ENCODE measurements around the gene HCK.
"Not testable (repeated sequence)": the region's sequence is repeated elsewhere in the genome, so short reads cannot be mapped to it uniquely, and the experiment has no call there.

Gene HCK

DNA sequence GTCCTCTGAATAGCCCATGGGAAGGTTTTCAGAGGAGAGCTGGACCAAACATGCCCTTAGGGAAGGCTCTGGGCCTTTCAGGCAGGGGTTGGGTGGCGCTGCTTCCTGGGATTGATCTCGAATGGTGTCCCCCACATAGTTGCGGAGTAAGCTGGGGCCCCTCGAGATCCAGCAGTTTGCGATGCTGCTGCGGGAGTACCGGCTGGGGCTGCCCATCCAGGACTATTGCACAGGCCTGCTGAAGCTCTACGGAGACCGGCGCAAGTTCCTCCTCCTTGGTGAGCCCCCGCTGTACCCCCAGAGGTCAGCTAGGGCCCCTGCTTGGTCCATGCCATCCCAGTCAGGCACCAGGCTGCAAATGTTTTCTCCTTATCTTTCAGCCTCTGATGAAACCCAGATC lies 22.5 kb upstream of the HCK start:
- DNase-seq: no peak

DNA sequence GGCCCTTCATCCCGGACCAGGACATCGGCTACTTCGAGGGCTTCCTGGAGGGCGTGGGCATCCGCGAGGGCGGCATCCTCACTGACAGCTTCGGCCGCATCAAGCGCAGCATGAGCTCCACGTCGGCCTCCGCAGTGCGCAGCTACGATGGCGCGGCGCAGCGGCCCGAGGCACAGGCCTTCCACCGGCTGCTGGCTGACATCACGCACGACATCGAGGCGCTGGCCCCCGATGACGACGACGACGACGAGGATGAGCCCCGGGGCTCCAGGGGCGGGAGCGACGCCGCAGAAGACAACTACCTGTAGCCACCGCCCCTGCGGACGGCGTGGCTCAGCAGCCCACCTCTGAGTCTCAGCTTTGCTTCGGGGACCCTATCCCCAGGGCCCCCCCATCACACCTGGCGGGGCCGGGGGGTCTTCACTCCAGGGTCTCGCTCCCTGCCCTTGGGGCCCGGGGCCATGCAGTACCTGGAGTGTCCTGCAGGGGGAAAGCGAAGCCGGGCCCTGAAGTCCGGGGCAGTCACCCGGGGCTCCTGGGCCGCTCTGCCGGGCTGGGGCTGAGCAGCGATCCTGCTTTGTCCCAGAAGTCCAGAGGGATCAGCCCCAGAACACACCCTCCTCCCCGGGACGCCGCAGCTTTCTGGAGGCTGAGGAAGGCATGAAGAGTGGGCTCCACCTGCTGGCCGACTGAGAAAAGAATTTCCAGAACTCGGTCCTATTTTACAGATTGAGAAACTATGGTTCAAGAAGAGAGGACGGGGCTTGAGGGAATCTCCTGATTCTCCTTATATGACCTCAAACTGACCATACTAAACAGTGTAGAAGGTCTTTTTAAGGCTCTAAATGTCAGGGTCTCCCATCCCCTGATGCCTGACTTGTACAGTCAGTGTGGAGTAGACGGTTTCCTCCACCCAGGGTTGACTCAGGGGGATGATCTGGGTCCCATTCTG lies 20.8 kb upstream of the HCK start:
- DNase-seq: peak; percentile 64

DNA sequence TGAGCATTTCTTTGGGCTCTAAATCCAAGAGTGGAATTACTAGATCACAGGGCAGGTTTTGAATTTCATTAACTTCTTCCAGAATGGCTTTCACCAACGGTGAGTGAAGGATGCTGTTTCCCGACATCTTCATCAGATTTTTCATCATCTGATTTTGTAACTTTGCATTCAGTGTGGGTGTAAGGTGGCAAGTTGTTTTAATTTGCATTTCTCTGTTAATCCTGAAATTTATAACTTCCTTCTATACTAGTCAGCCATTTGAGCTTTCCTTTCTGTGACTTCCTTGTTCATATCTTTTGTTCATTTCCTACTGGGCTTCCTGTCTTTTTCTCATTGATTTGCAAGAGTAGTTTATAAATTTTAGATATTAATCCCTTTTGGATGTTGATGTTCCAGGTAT lies 18.7 kb upstream of the HCK start:
- no peak for DNase-seq

DNA sequence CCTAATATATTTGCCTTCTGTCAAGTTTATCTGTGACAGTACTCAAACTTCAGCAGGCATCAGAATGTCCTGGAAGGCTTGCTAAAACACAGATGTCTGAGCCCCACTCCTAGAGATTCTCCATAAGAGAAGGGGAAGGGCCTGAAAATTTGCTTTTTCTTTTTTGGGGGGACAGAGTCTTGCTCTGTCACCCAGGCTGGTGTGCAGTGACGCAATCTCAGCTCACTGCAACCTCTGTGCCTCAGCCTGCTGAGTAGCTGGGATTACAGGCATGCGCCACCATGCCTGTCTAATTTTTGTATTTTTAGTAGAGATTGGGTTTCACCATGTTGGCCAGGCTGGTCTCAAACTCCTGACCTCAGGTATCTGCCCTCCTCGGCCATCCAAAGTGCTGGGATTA lies 18.3 kb upstream of the HCK start:
- not testable (repeated sequence) for DNase-seq

DNA sequence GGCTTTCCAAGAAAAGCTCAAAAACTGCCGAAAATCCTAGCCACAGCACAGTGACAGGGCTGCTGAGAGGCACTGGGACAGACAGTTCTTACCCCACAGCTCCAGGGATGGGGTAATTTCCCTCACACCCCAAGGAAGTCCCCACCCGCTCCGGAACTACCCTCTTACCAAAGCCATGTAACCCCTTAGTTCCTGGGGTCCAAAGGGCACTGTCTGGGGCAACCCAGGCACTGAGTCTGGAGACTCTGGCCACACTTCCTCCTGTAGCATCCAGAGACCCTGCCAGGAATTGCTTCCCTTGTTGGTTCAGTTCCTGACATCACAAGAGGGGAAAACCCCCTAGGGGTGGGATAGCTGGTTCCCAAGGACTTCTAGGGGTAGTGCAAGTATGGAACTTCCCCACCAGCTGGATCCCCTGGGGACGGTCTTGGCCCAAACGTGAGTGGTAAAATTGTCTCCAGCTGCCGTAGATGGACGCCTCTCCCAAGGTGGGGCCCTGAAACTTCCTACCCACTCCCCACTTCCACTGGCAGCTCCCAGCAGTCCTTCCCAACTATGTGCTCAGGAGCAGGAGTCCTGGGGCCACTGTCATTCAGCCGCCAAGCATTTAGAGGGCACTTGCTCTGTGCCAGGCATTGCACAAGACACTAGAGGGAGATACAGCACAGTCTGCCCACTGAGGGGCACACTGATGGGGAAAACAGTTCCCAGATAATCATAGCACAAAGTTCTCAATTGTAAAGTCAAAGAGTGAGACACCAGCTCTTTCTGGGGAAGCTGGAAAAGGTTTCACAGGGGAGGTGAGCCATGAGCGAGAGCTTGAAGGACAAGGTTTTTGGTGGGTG lies 17.2 kb upstream of the HCK start:
- no peak for DNase-seq

DNA sequence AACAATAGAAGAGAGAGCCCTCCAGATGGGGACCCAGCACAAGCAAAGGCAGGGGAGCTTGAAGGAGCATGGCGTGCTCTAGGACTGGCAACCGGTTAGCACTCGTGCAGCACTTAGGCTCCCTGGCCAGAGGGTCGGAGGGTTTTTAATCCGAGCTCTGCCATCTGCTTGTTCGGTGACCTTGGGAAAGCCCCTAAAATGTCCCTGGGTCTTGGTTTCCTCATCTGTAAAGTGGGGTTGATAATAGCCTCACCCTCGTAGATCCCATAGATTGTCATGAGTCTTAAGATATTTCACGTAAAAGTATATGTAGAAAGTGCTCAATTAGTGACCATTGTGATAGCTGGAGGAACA lies 16.6 kb upstream of the HCK start:
- DNase-seq: no peak

DNA sequence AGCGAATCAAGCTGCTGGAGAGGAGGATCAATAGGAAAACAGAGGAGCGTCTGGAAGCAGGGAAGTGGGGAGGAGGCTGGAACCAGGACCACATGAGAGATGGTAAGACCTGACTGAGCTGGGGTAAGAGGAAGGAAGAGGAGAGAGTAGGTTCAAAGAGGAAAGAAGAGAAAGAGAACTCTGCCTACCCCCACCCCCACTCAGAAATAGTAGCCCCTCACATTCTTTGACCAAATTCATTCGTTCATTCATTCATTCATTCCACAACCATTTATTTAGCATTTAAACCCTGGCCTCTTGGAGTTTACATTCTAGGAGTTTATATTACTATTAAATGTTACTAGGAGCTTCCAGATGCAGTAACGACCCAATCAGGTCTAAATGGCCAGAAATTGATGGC lies 15.8 kb upstream of the HCK start:
- no peak for DNase-seq

DNA sequence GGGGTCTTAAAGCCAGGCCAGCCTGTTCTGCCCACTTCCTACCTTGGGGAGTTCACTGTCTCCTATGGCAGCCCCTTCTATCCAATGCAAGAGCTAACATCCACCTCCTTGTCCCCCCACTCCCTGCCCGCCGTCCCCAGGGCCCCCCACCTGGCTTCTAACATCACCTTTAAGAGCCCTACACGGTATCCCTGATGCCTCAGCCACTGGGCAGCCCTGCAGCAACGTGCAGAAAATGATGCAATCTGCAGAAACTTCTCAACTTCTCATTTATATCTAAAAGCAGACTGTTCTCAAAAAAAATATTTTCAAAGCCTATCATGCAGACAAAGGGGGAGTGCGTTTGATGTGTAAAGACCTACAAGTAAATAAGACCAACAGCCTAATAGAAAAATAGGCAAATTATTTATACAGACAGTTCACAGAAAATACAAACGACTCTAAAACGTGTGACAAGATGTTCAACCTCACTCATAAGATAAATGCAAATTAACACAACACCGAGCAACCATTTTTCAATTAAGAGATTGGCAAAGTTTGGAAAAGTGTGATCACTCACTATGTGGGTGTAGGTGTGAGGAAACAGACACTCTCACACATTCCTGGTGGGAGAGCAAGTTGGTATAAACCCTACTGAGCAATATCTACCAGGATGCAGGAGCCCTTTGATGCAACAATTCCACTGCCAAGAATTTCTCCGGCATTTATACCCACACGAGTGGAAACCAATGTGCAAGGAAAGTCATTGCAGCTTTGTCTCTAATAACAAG lies 15.1 kb upstream of the HCK start:
- no peak for DNase-seq

DNA sequence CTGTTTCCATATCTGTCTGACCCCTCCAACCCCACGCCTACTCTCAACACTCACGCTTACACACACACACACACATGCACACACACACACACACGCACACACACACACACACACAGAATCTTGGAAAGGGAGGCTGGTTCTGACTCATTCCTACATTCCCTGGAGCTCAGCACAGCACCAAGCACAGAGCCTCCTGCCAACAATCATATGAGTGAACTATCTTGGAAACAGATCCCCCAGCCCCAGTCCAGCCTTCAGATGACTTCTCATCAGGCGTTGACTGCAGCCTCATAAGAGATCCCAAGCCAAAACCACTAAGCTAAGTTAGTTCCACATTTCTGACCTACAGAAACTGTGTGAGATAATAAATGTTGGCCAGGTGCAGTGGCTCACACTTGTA lies 14.1 kb upstream of the HCK start:
- DNase-seq: no peak

DNA sequence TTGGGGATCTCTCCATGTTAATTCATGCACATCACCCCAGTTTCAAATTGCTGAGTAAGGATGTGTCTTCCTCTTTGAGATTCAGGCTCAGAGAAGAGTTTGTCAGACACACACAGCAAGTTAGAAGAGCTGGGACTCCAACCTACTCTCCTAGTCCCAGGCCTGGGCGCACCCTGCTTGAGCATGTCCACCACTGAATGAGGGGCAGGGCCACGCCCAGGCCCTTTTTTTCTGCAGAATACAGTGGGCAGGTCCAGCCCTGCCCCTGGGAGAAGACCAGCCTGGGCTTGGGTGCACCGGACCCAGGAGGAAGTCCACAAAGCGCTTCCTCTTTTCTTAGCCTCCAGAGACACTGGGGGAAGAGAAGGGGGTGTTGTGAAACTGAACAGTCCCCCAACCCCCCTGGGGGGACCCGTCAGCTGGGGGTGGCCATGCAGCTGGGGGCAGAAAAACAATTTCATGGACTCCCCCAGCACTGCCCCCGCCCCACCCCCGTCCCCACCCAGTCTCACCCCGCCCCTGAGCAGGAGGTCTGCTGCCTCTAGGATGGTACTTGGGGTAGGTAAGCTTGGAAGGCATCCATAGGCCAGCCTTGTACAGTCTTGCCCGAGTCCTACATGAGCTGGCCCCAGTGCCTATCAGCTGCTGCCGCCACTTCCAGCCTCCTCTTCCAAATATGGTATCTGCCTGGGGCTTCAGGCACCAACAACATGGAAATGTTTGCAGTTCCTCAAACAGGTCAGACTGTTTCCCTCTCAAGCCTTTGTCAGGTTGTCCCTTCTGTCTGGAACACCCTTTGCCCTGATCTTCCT lies 11.7 kb upstream of the HCK start:
- no peak for DNase-seq

DNA sequence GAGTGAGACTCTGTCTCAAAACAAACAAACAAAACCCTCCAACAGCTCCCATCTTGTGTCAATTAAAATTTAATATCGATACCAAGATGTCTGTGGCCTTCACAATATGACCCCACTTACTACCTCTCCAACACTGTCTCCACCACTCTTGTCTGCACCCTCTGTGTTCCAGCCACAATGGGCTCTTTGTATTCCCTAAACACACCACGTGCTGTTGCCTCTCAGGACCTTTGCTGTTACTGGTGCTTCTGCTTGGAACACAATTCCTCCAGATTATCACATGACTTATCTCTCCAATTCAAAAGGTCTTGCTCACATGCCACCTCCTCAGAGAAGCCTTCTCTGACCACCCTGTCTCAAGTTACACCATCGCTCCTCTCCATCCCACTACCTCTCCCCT lies 6.0 kb upstream of the HCK start:
- no peak for DNase-seq

DNA sequence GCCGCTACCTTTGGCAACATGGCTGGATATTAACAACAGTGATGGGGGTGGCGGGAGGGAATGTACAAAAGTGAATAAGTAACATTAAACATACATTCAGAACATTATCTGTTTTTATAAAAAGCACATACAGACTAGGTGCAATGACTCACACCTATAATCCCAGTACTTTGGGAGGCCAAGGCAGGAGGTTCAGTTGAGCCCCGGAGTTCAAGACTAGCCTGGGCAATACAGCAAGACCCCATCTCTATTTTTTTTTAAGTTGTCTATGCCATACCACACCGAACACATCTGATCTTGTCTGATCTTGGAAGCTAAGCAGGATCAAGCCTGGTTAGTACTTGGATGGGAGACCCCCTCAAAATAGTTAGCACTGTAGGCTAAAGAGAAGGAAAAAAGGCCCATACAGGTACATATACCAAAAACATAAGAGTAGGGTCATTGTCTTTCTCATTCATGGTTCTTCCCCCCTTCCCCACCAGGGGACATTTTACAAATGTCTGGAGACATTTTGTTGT lies 1.7 kb upstream of the HCK start:
- no peak for DNase-seq

DNA sequence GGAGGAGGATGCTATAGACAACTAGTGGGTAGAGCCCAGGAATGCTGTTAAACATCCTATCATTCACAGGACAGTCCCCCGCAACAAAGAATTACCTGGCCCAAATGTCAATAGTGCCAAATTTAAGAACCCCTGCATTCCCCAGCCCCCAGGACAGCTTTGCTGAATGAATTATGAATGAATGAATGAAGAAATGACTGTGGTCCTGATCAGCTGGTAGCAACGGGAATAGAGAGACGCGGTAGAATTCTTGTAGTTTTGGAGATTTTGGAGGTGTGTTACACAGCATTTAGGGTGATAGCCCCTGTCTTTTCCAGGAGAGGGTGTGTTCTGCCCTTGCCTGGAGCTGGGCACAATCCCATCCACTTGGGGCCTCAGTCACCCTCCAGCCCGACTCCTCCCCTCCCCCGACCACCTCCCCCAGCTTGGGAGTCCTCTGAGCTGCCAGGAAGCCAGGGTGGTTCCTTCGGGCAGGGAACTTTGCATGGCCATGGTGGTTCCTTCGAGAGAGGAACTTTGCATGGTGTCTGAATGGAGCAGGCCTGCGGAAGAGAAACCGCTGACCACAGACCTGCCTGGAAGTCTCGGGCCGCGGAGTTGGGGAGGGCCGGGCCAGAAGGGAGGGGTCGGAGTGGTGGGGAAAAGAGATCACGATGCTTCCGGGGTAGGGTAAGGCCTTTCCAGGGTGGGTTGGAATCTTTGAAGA lies 1.0 kb upstream of the HCK start:
- DNase-seq: no peak

DNA sequence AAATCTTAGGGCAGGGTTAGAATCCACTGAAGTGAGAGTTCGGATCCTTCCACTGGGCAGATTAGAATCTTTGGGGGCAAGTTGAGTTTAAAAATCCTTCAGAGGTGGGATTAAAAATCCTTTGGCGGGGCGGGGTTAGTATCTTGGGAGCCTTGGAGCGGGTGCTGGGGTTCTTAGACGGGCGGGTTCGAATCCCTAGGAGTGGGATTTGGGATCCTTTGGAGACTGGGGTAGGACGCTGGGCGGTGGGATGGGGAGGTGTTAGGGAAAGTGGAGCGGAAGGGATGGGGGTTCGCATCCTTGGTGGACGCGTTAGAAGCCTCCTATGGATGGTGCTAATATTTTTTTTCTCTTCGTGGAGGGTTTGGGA lies 337 bp upstream of the HCK start:
- DNase-seq: no peak

DNA sequence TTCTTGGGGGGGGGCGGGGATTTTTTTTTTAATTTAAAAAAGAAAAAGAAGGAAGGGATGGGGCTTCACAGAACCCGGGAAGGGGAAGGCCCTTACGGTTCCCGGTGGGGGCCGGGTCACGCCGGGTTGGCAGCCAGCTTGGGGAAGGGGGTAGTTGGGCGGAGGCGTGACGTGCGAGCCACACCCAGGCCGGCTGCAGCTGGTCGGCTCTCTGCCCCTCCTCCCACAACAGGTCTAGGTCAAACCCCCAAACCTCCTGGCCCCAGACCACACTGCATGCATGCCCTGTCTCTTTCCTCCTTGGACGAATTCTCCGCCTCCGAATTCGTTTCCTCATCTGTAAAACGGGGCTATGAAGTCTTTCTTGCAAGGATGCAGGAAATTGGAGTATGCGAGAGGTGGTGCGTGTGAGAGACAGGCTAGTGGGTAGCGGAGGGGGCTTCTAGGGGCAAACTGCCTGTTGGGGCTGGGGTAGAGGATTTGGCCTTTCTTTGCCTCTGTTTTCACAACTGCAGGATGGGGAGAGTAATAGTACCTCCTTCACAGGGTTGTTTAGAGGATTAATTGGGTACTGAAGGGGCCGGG lies 828 bp downstream of the HCK start:
- DNase-seq: no peak

DNA sequence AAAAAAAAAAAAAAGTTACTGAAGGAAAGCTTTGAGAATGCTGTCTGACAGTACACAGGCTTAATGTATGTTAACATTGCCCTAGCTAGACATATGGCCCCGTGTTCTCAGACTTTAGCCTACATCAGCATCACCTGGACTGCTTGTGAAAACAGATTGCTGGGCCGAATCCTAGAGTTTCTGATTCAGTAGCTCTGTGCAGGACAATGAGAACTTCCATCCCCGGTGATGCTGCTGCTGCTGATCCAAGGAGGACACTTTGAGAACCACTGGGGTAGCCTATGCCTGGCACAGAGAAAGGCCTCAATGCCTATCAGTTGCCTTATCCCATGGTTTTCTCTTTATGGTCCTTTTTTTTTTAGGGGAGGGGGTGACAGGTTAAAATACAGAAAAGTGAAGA lies 1.6 kb downstream of the HCK start:
- DNase-seq: no peak

DNA sequence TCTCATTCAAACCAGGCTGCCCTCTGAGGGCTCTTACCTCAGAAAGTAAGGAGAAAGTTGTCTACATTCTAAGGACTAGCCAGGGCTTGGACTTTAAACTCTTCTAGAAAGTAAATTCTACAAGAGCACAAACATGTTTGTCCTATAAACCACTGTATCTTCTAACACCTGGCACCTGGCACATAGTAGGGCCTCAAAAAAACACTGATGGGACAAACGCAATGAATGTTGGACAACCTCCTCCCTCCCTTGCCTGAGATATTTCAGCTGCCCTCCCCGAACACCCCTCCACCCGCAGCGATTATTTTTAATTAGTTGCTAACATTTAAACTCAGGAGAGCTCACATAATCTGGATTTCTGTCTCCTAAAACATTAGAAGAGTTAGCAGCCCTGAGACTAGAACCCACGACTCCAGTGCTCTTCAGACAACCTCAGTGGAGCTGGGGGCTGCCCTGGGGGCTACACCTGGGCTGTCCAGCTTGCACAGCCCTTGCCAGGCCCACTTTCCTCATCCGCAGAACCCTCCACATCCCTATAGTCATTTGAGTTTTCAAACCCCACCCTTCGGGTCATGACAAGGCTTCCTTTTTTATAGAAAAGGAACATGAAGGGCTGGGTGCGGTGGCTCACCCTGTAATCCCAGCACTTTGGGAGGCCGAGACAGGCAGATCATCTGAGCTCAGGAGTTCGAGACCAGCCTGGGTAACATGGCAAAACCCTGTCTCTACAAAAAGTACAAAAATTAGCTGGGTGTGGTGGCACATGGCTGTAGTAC lies 4.9 kb downstream of the HCK start:
- DNase-seq: no peak

DNA sequence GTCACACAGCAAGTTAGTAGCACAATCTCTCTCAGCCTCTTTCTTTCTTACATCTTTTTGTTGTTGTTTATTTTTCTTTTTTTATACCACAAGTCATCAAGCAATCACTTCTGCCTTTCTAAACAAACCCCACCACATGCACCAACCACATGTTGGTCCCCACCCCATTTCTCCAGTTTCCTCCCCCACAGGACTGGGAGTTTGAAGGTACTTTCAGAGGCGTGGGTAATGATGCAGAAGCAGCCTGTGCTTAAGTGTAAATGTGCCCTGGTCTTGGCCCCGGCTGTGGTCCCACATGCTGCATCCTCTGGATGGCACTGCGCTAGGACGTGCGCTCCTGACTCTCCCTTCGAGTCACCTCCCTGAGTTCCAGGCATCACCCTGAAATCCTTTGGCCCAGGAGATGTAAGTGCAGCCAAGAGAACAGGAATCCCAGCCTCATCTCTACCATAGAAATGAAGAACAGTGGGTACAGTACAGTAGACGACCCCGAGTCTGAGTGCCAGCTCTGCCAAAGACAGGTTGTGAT lies 5.7 kb downstream of the HCK start:
- DNase-seq: no peak

DNA sequence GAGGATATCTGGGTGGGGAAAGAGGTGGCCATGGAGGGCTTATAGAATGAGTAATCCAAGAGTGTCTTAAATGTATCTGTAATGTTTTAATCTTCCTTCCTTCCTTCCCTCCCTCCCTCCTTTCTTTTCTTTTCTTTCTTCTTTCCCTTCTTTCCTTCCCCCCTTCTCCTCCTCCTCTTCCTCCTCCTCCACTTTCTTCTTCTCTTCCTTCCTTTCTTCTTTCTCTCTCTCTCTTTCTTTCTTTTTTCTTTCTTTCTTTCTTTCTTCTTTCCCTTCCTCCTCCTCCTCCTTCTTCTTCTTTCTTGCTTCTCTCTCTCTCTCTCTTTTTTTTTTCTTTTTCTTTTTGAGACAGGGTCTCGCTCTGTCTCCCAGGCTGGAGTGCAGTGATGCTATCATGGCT lies 7.1 kb downstream of the HCK start:
- DNase-seq: no peak

DNA sequence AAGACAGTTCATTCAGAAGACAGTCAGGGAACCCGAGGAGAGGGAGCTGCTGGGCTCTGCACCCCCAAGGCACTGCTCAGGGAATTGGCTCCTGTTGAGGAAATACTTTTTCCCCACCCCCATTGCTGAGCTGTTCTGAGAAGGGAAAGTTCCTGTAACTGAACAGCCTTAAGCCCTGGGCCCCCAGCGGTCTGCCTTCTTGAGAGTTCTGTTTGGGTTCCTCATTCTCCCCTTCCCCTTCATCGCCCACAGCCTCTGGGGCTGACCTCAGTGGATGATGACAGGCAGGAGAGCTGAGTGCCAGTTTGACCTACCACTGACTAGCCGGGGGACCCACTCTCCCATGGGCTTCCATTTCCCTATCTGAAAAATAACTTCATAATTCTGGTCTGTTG lies 10.7 kb downstream of the HCK start:
- no peak for DNase-seq
